Activated T-cell treated with anti-CD3 and anti-CD28 coated beads, Interleukin-2, amount 50 U/mL, for 4 hours (primary cell): ENCODE results near the gene TAL1. TPM values are rescaled to one million over a fixed set of nuclear protein-coding genes. Genes with fewer than 3 reads are reported as not detected.
"Not testable (repeated sequence)": the region's sequence is repeated elsewhere in the genome, so short reads cannot be mapped to it uniquely, and the experiment has no call there.

Experiments used
- ATAC-seq, 2 donors: fragments of 200-7000 bp; cut with Tn5 transposase; one replicate each; pipeline ENCODE4 v1.10.0; 2021
- DNase-seq: peaks from one replicate; pipeline ENCODE4 v3.0.0-alpha.2; 2020
- H3K27me3 Mint-ChIP-seq: one replicate; pipeline ENCODE4 v1.8.0; 2021; ENCODE audit warnings: low read depth, mixed read lengths
- H3K36me3 Mint-ChIP-seq: one replicate; pipeline ENCODE4 v1.8.0; 2022; ENCODE audit warnings: mixed read lengths; ENCODE audit not compliant: insufficient read depth
- H3K4me1 Mint-ChIP-seq: one replicate; pipeline ENCODE4 v1.8.0; 2021; ENCODE audit warnings: low read depth, mixed read lengths
- H3K4me3 Mint-ChIP-seq: one replicate; pipeline ENCODE4 v1.8.0; 2021; ENCODE audit warnings: mild to moderate bottlenecking, moderate library complexity, mixed read lengths
- H3K9me3 Mint-ChIP-seq: one replicate; pipeline ENCODE4 v1.8.0; 2021; ENCODE audit warnings: mixed read lengths
- total RNA-seq, 3 donors: library from RNA; stranded (reverse); gene quantifications; one replicate each; pipeline ENCODE4 v1.2.1, GENCODE V29; 2021

TAL1 gene
- total RNA-seq, 3 donors from 2014 or later, result 0.05 to 0.14 (median 0.11) TPM

DNA sequence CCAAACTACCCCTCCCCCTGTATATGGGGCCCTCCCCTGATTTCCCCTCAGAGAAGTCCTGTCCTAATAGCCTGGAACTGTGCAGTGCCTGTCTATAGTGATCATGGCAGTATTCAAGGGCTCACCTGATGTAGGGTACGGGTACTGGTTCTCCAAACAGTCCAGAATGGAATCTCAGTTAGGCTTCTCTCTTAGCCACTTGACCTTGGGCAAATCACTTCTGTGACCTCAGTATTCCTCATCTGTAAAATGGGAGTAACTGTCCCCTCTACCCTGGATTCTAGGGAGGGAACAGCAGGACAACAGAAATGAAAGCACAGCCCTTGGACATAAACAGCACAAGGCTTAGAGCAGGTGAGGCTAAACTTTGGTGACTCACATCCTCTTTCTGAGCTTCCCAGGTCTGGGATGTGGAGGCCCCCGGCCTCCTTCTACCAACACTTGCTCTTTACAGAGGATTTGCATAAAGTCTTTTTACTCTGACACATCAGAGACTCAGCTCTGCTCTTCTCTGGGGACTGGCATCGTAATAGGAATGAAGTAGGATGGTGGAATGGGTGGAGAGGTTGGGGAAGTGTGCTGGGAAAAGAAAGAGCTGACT is 22.2 kb downstream of the TAL1 start:
- no peaks in the 10 kb centered on the region for H3K36me3 Mint-ChIP-seq
- ATAC-seq (no peak), DNase-seq (no peak)
- H3K27me3 Mint-ChIP-seq, result peaks cover 24% of the 10 kb centered on the region
- H3K4me1 Mint-ChIP-seq, result no peaks in the 10 kb centered on the region
- H3K4me3 Mint-ChIP-seq, result no peak overlapping the region
- H3K9me3 Mint-ChIP-seq, result no peaks in the 10 kb centered on the region

DNA sequence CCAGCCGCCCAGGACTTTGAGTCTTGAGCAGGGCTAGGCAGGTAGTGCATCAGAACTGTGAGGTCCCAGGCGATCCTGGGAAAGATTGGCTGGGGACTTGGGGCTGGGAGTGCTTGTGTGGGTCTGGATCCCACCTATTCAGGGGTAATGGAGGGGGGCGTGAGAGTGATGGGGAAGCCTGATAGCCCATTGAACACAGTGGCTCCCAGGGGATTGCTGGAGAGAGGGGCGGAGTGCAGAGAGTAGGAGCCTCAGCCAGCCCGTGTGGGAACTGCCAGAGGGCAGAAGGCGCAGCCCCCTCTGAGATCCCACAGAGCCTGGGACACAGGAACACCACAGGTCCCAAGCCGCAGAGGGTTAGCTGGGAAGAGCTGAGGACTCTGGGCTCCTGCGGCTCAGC is 22.9 kb downstream of the TAL1 start:
- ATAC-seq (no peak), DNase-seq (no peak)
- H3K4me1 Mint-ChIP-seq, result no peaks in the 10 kb centered on the region
- no peaks in the 10 kb centered on the region for H3K9me3 Mint-ChIP-seq
- no peak overlapping the region for H3K4me3 Mint-ChIP-seq
- H3K36me3 Mint-ChIP-seq, result no peaks in the 10 kb centered on the region
- peaks cover 31% of the 10 kb centered on the region for H3K27me3 Mint-ChIP-seq

DNA sequence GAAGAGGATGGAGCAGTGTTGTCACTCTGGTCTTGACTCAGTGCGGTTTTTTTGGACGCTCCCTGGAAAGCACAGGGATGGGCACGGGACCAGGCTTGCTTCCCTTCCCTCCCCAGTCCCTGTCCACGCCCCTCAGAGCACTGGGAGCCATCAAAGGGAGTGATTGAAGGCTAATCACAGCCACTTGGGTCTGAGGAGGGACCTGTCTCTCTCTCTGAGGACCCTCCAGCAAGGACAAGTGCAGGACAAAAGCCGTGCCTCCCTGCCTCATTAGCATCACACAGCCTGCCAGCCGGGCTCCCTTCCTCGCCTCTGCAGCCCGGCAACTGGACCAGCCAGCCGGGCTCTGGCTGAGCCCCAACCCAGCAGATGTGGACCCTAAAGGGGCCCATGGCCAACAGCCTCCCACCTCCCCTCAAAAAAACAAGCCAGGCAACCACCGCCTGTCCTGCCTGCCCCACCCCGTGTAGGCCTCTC is 23.6 kb downstream of the TAL1 start:
- Mint-ChIP-seq H3K4me1 (no peaks in the 10 kb centered on the region), H3K27me3 (peaks cover 36% of the 10 kb centered on the region), H3K4me3 (no peak overlapping the region), H3K36me3 (no peaks in the 10 kb centered on the region), H3K9me3 (no peaks in the 10 kb centered on the region)
- ATAC-seq (no peak), DNase-seq (no peak)

DNA sequence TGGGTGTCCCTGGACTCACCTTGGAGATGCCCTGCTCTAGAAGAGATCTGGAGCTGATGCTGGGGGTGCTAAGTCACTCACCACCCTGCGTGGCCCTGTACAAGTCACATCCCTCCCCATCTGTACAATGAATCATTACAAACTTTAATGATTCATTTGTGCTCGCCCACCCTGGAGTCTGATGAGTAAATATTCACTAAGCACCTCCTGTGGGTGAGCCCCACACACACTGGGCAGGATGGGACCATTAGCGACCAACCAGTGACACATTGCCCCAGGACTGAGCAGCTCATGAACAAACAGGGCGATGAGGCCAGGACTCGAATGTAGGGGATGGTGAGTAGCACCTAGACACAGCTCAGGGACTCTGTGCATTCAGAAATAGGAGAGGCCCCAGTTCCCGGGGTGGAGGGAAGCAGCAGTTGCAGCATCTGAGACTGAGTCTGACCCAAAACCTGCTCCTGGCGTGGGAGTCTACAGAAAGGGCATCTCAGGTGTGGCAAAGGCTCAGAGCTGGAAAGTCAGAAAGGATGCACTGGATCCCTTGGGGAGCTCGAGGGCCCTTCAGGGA is 24.1 kb downstream of the TAL1 start:
- DNase-seq (no peak), ATAC-seq (peak; percentile 79 to 91)
- Mint-ChIP-seq H3K9me3 (no peaks in the 10 kb centered on the region), H3K36me3 (no peaks in the 10 kb centered on the region), H3K4me3 (no peak overlapping the region), H3K27me3 (peaks cover 36% of the 10 kb centered on the region), H3K4me1 (no peaks in the 10 kb centered on the region)

DNA sequence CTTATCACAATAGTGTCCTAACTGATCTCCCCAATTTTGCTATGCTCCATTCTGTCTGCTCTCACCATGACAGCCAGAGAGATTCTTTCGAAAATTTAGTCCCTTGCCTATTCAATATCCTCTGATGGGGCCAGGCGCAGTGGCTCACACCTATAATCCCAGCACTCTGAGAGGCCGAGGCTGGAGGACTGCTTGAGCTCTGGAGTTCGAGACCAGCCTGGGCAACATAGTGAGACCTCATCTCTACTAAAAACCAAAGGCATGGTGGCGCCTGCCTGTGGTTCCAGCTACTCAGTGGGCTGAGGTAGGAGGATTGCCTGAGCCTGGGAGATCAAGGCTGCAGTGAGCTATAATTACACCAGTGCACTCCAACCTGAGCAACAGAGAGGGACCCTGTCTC is 26.1 kb downstream of the TAL1 start:
- DNase-seq (no peak), ATAC-seq (no peak)
- Mint-ChIP-seq H3K36me3 (no peaks in the 10 kb centered on the region), H3K4me1 (no peaks in the 10 kb centered on the region), H3K27me3 (peaks cover 34% of the 10 kb centered on the region), H3K4me3 (no peak overlapping the region), H3K9me3 (no peaks in the 10 kb centered on the region)

DNA sequence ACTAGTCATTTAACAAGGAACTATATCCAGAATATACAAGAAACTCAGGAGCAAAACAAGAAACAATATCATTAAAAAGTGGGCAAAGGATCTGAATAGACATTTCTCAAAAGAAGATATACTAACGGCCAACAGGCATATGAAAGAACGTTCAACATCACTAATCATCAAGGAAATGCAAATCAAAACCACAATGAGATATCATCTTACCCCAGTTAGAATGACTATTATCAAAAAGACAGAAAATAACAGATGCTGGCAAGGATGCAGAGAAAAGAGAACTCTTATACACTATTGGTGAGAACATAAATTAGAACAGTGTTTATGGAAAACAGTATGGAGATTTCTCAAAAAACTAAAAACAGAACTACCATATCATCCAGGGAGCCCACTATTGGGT is 28.5 kb downstream of the TAL1 start:
- not testable (repeated sequence) for H3K4me1 Mint-ChIP-seq, DNase-seq, H3K36me3 Mint-ChIP-seq, H3K4me3 Mint-ChIP-seq, H3K9me3 Mint-ChIP-seq, ATAC-seq
- peaks cover 45% of the 10 kb centered on the region for H3K27me3 Mint-ChIP-seq

DNA sequence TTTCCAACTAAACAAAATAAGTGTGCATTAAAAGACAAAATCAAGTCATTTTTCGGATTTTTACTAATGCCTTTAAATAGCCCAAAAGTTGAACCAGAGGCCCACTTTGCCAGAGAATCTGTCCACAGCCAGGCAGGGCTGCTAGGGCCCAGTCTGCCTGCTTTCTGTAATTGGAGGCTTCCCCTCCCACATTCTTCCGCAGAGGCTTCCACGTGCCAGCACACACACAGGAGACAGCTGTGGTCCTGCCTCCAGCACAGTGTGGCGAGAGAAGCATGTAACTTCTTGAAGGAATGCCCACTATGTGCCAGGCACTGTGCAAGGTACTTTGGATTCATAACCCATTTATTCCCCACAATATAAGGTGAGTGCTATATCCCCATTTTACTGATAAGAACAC is 30.8 kb downstream of the TAL1 start:
- Mint-ChIP-seq H3K4me3 (no peak overlapping the region), H3K36me3 (no peaks in the 10 kb centered on the region), H3K27me3 (peaks cover 43% of the 10 kb centered on the region), H3K9me3 (no peaks in the 10 kb centered on the region), H3K4me1 (no peaks in the 10 kb centered on the region)
- ATAC-seq, result no peak
- DNase-seq, result no peak

DNA sequence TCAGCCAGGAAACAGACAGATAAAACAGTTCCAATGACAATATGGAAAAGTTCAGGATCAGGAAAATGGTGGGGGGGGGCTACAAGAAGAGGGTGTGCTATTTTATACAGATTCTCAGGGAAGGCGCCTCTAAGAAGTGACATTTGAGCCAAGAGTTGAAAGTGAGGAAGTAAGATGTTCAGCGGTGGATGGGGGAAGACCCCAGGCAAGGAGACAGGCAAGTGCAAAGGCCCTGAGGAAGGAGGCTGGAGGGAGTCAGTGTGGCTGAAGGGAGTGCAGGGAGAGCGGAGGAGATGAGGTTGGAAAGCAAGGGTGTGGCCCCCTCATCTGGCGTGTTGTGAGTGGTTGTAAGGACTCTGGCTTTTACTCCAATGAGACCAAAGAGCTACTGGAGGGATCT is 33.8 kb downstream of the TAL1 start:
- no peaks in the 10 kb centered on the region for H3K9me3 Mint-ChIP-seq
- no peaks in the 10 kb centered on the region for H3K36me3 Mint-ChIP-seq
- ATAC-seq (no peak), DNase-seq (no peak)
- H3K4me3 Mint-ChIP-seq, result no peak overlapping the region
- H3K4me1 Mint-ChIP-seq, result no peaks in the 10 kb centered on the region
- H3K27me3 Mint-ChIP-seq, result peaks cover 30% of the 10 kb centered on the region

DNA sequence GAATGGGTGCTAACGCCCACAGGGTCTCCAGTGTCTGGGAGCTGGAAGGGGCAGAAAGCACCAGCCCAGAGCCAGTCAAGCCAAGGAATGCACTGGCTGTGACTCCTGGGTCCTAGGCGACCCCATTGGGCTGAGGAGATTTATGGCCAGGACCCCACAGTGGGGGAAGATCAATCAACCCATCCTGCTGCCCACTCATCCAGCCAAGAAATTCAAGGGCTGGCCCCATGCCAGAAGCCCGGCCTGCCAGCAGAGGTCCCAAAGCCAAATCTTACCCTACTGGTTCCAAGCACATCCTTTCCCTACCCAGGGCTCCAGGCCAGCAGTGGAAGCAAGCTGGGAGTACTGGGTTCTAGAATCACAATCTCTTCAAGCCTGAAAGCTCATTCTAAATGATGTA is 35.4 kb downstream of the TAL1 start:
- ATAC-seq (no peak), DNase-seq (no peak)
- H3K9me3 Mint-ChIP-seq, result no peaks in the 10 kb centered on the region
- no peaks in the 10 kb centered on the region for H3K4me1 Mint-ChIP-seq
- peaks cover 32% of the 10 kb centered on the region for H3K27me3 Mint-ChIP-seq
- no peaks in the 10 kb centered on the region for H3K36me3 Mint-ChIP-seq
- no peak overlapping the region for H3K4me3 Mint-ChIP-seq

DNA sequence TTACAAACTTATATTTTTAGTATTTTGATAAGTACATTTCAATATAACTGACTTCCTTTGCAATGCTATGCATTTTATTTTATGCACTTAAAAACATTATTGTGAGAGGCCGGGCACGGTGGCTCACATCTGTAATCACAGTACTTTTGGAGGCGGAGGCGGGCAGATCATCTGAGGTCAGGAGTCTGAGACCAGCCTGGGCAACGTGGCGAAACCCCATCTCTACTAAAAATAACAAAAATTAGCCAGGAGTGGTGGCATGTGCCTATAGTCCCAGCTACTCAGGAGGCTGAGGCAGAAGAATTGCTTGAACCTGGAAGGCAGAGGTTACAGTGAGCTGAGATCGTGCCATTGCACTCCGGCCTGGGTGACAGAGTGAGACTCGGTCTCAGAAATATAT is 36.0 kb downstream of the TAL1 start:
- not testable (repeated sequence) for H3K9me3 Mint-ChIP-seq, H3K4me1 Mint-ChIP-seq, DNase-seq, ATAC-seq, H3K36me3 Mint-ChIP-seq, H3K4me3 Mint-ChIP-seq
- H3K27me3 Mint-ChIP-seq, result peaks cover 32% of the 10 kb centered on the region

DNA sequence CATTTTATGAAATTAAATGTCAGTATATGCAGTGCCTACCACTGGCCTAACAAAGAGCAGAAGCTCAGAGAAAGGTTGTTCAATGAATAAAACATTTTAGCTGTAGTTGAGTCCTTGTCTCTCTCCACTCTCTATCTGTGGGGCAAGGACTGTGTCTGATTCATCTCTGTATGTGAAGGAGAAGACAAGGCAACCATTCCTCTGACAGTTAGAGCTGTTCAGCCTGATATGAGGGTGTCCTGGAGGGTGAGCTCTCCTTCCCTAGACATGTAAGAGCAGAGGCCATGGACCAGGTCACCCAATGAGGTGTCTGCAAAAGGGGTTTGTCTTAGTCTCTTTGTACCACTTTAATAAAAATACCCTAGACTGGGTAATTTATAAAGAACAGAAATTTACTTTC is 37.7 kb downstream of the TAL1 start:
- DNase-seq (no peak), ATAC-seq (no peak)
- peaks cover 22% of the 10 kb centered on the region for H3K27me3 Mint-ChIP-seq
- H3K4me1 Mint-ChIP-seq, result no peaks in the 10 kb centered on the region
- H3K4me3 Mint-ChIP-seq, result no peak overlapping the region
- H3K36me3 Mint-ChIP-seq, result no peaks in the 10 kb centered on the region
- H3K9me3 Mint-ChIP-seq, result no peaks in the 10 kb centered on the region

DNA sequence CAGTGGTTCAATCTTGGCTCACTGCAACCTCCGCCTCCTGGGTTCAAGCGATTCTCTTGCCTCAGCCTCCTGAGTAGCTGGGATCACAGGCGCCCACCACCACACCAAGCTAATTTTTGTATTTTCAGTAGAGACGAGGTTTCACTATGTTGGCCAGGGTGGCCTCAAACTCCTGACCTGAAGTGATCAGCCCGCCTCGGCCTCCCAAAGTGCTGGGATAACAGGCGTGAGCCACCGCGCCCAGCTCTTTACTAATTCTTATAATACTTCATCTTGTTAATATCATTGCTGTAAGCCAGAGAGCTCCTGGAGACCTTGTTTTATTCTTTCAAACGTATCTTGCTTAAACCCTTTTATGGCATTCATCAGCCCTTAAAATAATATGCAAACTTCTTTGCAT is 38.5 kb downstream of the TAL1 start:
- not testable (repeated sequence) for ATAC-seq, H3K9me3 Mint-ChIP-seq

DNA sequence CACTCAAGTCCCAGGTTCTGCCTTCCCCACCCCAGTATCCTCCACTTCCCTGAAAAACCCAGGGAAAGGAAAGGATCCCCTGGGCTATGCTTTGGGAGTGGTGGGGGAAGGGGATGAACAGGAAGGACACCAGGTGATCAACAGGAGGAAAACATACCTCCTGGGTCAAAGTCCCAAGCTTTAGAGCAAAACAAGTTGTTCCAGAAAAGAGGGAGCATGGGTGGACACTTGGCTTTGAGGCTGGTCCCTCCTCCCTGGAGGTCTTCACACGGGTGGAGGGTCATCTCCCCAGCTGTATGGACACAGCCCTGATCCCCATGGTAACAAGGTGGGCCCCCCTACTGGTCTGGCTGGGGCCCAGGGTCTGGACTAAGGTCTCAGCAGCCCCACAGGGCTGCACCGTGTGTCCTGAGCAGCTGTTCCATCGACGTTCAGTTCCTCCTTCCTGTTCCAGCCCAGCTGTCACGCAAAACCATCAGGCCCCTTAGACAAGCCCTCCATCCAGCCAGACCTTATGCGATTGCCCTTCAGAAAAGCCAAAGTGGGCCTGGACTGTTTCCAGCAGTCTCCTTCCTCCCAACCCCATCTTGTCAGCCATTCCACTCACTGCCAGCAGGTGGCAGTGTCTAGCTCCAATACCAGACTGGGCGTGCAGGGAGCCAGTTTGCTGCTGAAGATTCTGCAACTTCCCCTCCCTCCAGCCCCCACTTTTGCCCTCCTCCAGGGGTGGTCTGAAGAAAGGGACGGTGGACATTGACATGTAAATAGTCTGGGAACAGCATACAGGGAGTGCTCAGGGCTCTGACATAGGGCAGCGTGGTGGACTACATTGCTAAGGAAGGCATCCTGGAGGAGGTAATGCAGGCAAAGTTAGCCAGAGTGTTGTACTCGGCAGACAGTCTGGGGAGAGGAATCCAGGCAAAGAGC is 39.3 kb downstream of the TAL1 start:
- no peaks in the 10 kb centered on the region for H3K9me3 Mint-ChIP-seq
- ATAC-seq, result peak; percentile 78 to 79
- peaks cover 7% of the 10 kb centered on the region for H3K27me3 Mint-ChIP-seq
- no peaks in the 10 kb centered on the region for H3K4me1 Mint-ChIP-seq
- H3K36me3 Mint-ChIP-seq, result no peaks in the 10 kb centered on the region
- DNase-seq, result peak; percentile 53
- H3K4me3 Mint-ChIP-seq, result no peak overlapping the region

More for the DNA sequence above, 38.5 kb downstream of the TAL1 start:
- peaks cover 13% of the 10 kb centered on the region for H3K27me3 Mint-ChIP-seq
- DNase-seq, H3K36me3 Mint-ChIP-seq, H3K4me3 Mint-ChIP-seq, H3K4me1 Mint-ChIP-seq: not testable (repeated sequence)

DNA sequence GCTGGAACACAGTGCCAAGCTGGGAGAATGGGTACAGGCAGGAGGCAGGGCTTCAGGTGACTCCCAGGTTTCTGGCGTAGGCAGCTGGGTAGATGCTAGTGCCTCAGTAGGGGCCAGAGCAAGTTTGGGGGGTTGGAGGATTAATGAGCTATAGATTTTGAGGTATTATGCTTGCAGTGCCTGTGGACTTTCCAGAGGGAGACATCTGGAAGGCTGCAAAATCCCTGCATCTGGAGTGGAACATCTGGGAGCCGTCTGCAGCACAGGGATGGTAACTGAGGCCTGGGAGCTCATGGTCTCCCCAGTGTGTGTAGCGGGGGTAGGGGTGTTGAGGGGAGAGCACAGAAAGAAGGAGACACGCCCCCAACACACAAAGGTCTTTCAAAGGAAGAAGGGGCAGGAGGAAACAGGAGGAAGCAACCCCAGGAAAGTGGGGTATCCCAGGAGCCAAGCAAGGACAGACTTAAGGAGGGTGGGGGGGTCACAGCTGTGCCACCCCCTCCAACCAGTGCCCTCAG is 40.0 kb downstream of the TAL1 start:
- peaks cover 5% of the 10 kb centered on the region for H3K27me3 Mint-ChIP-seq
- H3K4me3 Mint-ChIP-seq, result no peak overlapping the region
- ATAC-seq (no peak), DNase-seq (no peak)
- H3K36me3 Mint-ChIP-seq, result no peaks in the 10 kb centered on the region
- H3K9me3 Mint-ChIP-seq, result no peaks in the 10 kb centered on the region
- no peaks in the 10 kb centered on the region for H3K4me1 Mint-ChIP-seq
